OCI-LY1 (cell line): ENCODE results near the gene DDX56.

Experiments used
- EZH2 ChIP-seq: fragments of 200-600 bp; sonication (generic), shearing (Covaris generic); IDR thresholded peaks from 2 replicates; pipeline ENCODE4 v1.8.0; 2017; ENCODE audit warnings: borderline replicate concordance, mixed run types, mild to moderate bottlenecking, antibody characterized with exemption, low read length, moderate library complexity, mixed read lengths
- TF ChIP-seq, protein P1 (sequence below): fragments of 200-600 bp; sonication (generic), shearing (Covaris generic); IDR thresholded peaks from 2 replicates; pipeline ENCODE4 v1.5.1; 2017; ENCODE audit warnings: mild to moderate bottlenecking, antibody characterized with exemption, low read length, moderate library complexity, mixed read lengths

DNA sequence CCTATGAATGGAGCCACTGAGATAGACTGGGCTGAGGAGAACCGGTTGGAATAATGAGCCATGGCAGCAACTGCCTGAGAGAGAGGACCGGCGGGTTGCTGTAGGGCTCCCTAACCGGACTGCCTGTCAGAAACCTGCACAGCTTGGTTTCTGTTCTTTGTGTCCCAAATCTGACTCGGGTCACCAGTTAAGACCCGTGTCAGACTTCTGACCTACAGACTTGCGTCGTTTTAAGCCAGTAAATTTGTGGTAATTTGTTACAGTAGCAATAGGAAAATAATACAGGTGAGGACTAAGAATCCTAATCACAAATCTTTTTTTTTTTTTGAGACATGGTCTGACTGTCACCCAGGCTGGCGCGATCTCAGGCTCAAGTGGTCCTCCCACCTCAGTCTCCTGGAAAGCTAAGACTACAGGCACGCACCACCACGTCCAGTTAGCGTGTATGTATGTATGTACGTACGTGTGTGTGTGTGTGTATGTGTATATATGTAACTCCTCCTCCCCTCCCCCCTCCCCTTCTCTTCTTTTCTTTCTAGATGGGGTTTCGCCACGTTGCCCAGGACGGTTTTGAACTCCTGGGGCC lies 672 bp upstream of the DDX56 start:
- TF ChIP-seq, protein P1, sequence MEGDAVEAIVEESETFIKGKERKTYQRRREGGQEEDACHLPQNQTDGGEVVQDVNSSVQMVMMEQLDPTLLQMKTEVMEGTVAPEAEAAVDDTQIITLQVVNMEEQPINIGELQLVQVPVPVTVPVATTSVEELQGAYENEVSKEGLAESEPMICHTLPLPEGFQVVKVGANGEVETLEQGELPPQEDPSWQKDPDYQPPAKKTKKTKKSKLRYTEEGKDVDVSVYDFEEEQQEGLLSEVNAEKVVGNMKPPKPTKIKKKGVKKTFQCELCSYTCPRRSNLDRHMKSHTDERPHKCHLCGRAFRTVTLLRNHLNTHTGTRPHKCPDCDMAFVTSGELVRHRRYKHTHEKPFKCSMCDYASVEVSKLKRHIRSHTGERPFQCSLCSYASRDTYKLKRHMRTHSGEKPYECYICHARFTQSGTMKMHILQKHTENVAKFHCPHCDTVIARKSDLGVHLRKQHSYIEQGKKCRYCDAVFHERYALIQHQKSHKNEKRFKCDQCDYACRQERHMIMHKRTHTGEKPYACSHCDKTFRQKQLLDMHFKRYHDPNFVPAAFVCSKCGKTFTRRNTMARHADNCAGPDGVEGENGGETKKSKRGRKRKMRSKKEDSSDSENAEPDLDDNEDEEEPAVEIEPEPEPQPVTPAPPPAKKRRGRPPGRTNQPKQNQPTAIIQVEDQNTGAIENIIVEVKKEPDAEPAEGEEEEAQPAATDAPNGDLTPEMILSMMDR = no peak
- no peak for TF ChIP-seq EZH2
